Endothelial cell of umbilical vein (primary cell): ENCODE data around the gene SLC24A3. TPM values are rescaled to one million over a fixed set of nuclear protein-coding genes. Genes with fewer than 3 reads are reported as not detected.

Experiments used
- BruUV-seq: library from RNA; stranded (reverse); fragments of 400-500 nt; replicated peaks from 2 replicates; lab custom pipeline; 2021; lab: Mats Ljungman, UMichigan
- CTCF ChIA-PET: fragments of 300-600, 350-600 bp; sonication (Branson Sonifier 250); formaldehyde crosslinking; loops from one replicate; lab custom pipeline; 2021; ENCODE audit warnings: antibody characterized with exemption, inconsistent platforms; lab: Charles Lee
- POLR2A ChIA-PET: fragments of 300-600, 350-600 bp; sonication (Branson Sonifier 250); formaldehyde crosslinking; loops from one replicate; lab custom pipeline; 2021; ENCODE audit warnings: antibody characterized with exemption, inconsistent platforms; lab: Charles Lee
- DNase-seq: peaks from one replicate; pipeline ENCODE4 v3.0.0-alpha.2; 2011; ENCODE audit warnings: low read depth, low spot score
- FAIRE-seq: peaks from 2 replicates; lab custom pipeline; 2011; peaks lifted over from hg19 to GRCh38; lab: Jason Lieb, UNC
- H2AFZ ChIP-seq: 2 replicates; pipeline ENCODE4 v1.6.0; 2012; ENCODE audit warnings: low read depth, low read length, control low read depth, inconsistent platforms
- H3K27ac ChIP-seq: 2 replicates; pipeline ENCODE4 v1.5.1; 2011; ENCODE audit warnings: low read depth, mild to moderate bottlenecking, control low read depth, low read length, moderate library complexity; ENCODE audit not compliant: insufficient read depth
- H3K27me3 ChIP-seq, 2 experiments: 2 replicates each; pipeline versions ENCODE4 v1.6.0 to v1.6.1; 2011; ENCODE audit warnings: low read length in 2 of 2, mixed read lengths in 1 of 2; ENCODE audit not compliant: control insufficient read depth in 2 of 2, insufficient read depth in 2 of 2
- H3K36me3 ChIP-seq, 2 experiments: 2 replicates in 1 of 2; 3 replicates in 1 of 2; pipeline ENCODE4 v1.5.1; 2011; ENCODE audit warnings: low read length in 2 of 2, mild to moderate bottlenecking in 1 of 2, moderate library complexity in 1 of 2; ENCODE audit not compliant: control insufficient read depth in 2 of 2, insufficient read depth in 2 of 2; ENCODE audit errors: extremely low read depth in 1 of 2
- H3K4me1 ChIP-seq: 3 replicates; pipeline ENCODE4 v1.5.1; 2011; ENCODE audit warnings: mild to moderate bottlenecking, low read length; ENCODE audit not compliant: control insufficient read depth, insufficient read depth; ENCODE audit errors: extremely low read depth
- H3K4me2 ChIP-seq: 2 replicates; pipeline ENCODE4 v1.6.1; 2011; ENCODE audit warnings: low read length, control low read depth, mixed read lengths; ENCODE audit not compliant: insufficient read depth
- H3K4me3 ChIP-seq, 3 experiments: fragments of 200-600 bp in 1 of 3; sonication (generic), shearing (Covaris generic) in 1 of 3; replicated peaks in 1 of 3; 2 replicates each; pipeline ENCODE4 v1.5.1; 2011 to 2016; ENCODE audit warnings: control low read depth in 3 of 3, low read length in 3 of 3, mild to moderate bottlenecking in 2 of 3, inconsistent platforms in 1 of 3, low read depth in 1 of 3, moderate library complexity in 1 of 3; ENCODE audit not compliant: insufficient read depth in 1 of 3
- H3K79me2 ChIP-seq: 2 replicates; pipeline ENCODE4 v1.6.0; 2012; ENCODE audit warnings: low read length, inconsistent platforms; ENCODE audit not compliant: control insufficient read depth, insufficient read depth
- H3K9ac ChIP-seq: replicated peaks from 2 replicates; pipeline ENCODE3; 2011; ENCODE audit warnings: low read length, control low read depth; ENCODE audit not compliant: insufficient read depth; ENCODE audit errors: extremely low read depth
- H3K9me1 ChIP-seq: replicated peaks from 3 replicates; pipeline ENCODE4 v1.6.0; 2011; ENCODE audit warnings: mild to moderate bottlenecking, low read length; ENCODE audit not compliant: control insufficient read depth, insufficient read depth; ENCODE audit errors: extremely low read depth
- H3K9me3 ChIP-seq: replicated peaks from 2 replicates; pipeline ENCODE4 v1.5.1; 2012; ENCODE audit warnings: low read length, inconsistent platforms; ENCODE audit not compliant: control insufficient read depth, insufficient read depth
- H4K20me1 ChIP-seq: replicated peaks from 2 replicates; pipeline ENCODE3; 2011; ENCODE audit warnings: mild to moderate bottlenecking, low read length; ENCODE audit not compliant: control insufficient read depth, insufficient read depth; ENCODE audit errors: extremely low read depth
- CTCF ChIP-seq, 2 donors: IDR thresholded peaks; 1 replicate in 1 of 2; 2 replicates in 1 of 2; pipeline ENCODE4 v1.5.1; 2011; ENCODE audit warnings: low read length in 2 of 2, mild to moderate bottlenecking in 2 of 2, moderate library complexity in 2 of 2, control low read depth in 1 of 2, inconsistent platforms in 1 of 2, low read depth in 1 of 2; ENCODE audit not compliant: insufficient read depth in 1 of 2; ENCODE audit errors: extremely low read depth in 1 of 2
- EZH2 ChIP-seq: IDR thresholded peaks from 2 replicates; pipeline ENCODE4 v1.6.1; 2012; ENCODE audit warnings: borderline replicate concordance, low read depth, mild to moderate bottlenecking, moderate library complexity, low read length, inconsistent platforms; ENCODE audit not compliant: severe bottlenecking
- JUN ChIP-seq: IDR thresholded peaks from 2 replicates; pipeline ENCODE4 v1.6.1; 2011; ENCODE audit warnings: borderline replicate concordance, low read depth; ENCODE audit not compliant: insufficient read length, insufficient read depth
- MAX ChIP-seq: IDR thresholded peaks from 2 replicates; pipeline ENCODE4 v1.6.1; 2011; ENCODE audit not compliant: insufficient read depth, insufficient read length
- MYC ChIP-seq: IDR thresholded peaks from one replicate; pipeline ENCODE4 v1.6.1; 2011; ENCODE audit warnings: mild to moderate bottlenecking, low read depth, low read length
- POLR2A ChIP-seq: IDR thresholded peaks from 2 replicates; pipeline ENCODE4 v1.6.1; 2012; ENCODE audit warnings: low read depth, mild to moderate bottlenecking, control low read depth, low read length
- dilution Hi-C: fragments of 300-500 bp; cut with MboI; formaldehyde crosslinking; loops from one replicate; pipeline ENCODE4 v1.15.0; 2019; ENCODE audit warnings: low sequenced_read_pairs; ENCODE audit not compliant: extremely low pct_ligation_motif_present
- intact Hi-C: fragments of 100-400 bp; cut with micrococcal nuclease; formaldehyde crosslinking; loops from one replicate; pipeline ENCODE4 v1.10.0; 2022
- polyA plus RNA-seq, 4 experiments: library from polyadenylated mRNA; depleted of rRNA in 3 of 4; stranded (reverse) in 3 of 4; unstranded in 1 of 4; fragments of >200 nt; gene quantifications; 2 replicates each; pipeline versions ENCODE4 v1.2.1 to v1.2.3, GENCODE V29; 2011 to 2012; ENCODE audit warnings: missing spikeins in 1 of 4
- total RNA-seq: library from RNA; stranded (reverse); gene quantifications from 2 replicates; pipeline ENCODE4 v1.2.3, GENCODE V29; 2021

The SLC24A3 gene
- total and polyA plus RNA-seq, 2 donors (not counting 3 experiments of a cell fraction or from before 2014, with no cell fraction given): not detected

GRCh38 chr20:19254956-19255355 is 42.5 kb downstream of the SLC24A3 start:
- no peak for FAIRE-seq
- no peak for TF ChIP-seq MAX
- Histone ChIP-seq H3K79me2 (no peaks in the 10 kb centered on the region), H3K9ac (no peak overlapping the region), H3K9me1 (no peaks in the 10 kb centered on the region), H3K4me2 (no peak overlapping the region), H3K4me3 (no peak overlapping the region), H3K9me3 (peaks cover 2% of the 10 kb centered on the region), H3K36me3 (no peaks in the 10 kb centered on the region), H2AFZ (no peak overlapping the region), H3K4me1 (no peaks in the 10 kb centered on the region), H3K27ac (no peak overlapping the region), H3K27me3 (no peaks in the 10 kb centered on the region), H4K20me1 (no peaks in the 10 kb centered on the region)
- ChIA-PET CTCF (no interaction called here), POLR2A (no interaction called here)
- dilution Hi-C loops (no loop called here), intact Hi-C loops (no loop called here)
- no peak for DNase-seq
- no TSS peak for BruUV-seq

DNA sequence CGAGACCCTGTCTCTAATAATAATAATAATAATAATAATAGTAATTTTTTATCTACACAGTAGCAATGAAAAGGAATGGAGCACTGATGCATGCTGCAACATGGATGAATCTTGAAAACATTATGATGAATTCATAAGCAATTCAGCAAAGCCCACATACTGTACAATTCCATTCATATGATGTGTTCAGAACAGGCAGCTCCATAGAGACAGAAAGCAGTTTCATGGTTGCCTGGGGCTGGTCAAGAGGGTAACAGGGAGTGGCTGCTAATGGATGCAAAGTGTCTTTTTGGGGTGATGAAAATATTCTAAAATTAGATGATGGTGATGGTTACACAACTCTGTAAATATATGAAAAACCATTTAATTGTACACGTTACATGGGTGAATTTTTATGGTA is 43.6 kb downstream of the SLC24A3 start:
- Histone ChIP-seq H2AFZ (no peak overlapping the region), H3K27ac (no peak overlapping the region), H3K79me2 (no peaks in the 10 kb centered on the region), H3K4me2 (no peak overlapping the region), H3K36me3 (no peaks in the 10 kb centered on the region), H3K9me1 (no peaks in the 10 kb centered on the region), H3K4me1 (no peaks in the 10 kb centered on the region), H3K9me3 (peaks cover 2% of the 10 kb centered on the region), H3K9ac (no peak overlapping the region), H3K27me3 (no peaks in the 10 kb centered on the region), H4K20me1 (no peaks in the 10 kb centered on the region), H3K4me3 (no peak overlapping the region)
- CTCF ChIA-PET: no interaction called here
- dilution Hi-C loops: no loop called here
- FAIRE-seq (no peak), DNase-seq (no peak)
- intact Hi-C loops: no loop called here
- no TSS peak for BruUV-seq
- POLR2A ChIA-PET: no interaction called here
- TF ChIP-seq EZH2 (no peak), POLR2A (no peak), JUN (no peak), CTCF (IDR thresholded peaks at IDR 0.05; ENCODE audit: extremely low read depth in 1 of 2, insufficient read depth in 1 of 2, low read depth in 1 of 2, low read length in 2 of 2) (no peak), MAX (no peak), MYC (no peak)
